ENCODE measurements around the gene L3MBTL4.

The L3MBTL4 gene

DNA sequence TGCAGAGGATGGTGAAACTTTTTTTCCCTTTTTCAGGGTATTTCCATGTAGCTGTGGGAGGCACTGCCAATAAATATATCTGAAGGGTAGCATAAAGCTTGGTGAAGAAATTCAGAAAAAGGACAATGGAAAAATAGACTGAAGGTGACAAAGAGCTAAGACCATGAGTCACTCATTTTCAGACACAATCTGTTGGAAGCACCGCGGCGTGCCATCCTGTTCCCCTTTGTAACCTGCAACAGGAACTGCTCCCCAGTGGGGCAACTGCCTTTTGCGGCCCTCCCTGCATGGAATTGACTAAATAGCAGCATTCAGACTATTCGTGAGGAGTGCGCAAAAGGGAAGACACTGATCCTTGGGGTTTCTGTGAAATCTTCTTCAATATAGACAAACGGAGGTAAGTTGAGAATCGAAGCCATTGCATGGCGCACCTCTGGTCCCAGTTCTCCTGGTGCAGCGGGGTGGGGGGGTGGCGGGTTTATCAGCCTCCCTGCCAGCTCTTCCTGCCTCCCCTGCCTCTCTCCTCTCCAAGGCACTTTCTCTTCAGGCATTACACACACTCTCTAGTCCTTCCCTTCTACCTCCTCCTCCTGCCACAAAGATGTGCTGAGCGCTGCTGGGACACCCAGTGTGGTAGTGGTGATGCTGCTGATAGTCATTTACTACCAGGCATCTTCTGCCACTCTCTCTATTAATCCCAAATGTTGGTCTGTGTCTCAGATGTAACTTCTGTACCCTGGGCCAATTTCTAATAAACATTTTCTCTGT, 393.2 kb downstream of the L3MBTL4 start:
- H3K4me1 ChIP-seq (ENCODE audit: insufficient read depth, low read length), result peaks cover 16% of the 10 kb centered on the region
- H3K9ac ChIP-seq (ENCODE audit: low read depth, low read length), result no peak overlapping the region
- no peaks in the 10 kb centered on the region for H3K9me3 ChIP-seq (ENCODE audit: control insufficient read depth, insufficient read depth, low read length)
- H3K36me3 ChIP-seq (ENCODE audit: insufficient read depth, low read length), result no peaks in the 10 kb centered on the region

DNA sequence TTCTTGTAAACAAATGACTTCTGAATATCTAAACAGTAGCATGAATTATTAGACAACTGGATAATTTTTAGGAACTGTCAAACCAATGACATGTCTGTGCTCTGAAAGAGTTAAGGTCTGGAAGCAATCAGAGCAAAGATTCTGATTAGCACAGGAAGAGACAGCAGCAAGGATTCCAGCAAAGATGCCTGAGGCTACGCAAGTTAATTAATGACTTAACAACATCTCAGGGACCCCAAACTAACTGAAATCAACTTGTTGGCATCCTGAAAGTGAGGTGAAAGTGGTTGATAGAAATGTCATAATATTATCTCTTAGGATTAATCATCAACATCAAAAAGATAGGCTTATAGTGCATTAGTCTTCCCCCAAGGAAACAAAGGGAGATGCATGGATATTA, 396.0 kb downstream of the L3MBTL4 start:
- Histone ChIP-seq H3K9ac (ENCODE audit: low read depth, low read length) (no peak overlapping the region), H3K4me1 (ENCODE audit: insufficient read depth, low read length) (peaks cover 16% of the 10 kb centered on the region), H3K9me3 (ENCODE audit: control insufficient read depth, insufficient read depth, low read length) (no peaks in the 10 kb centered on the region)

GRCh38 chr18:6017171-6017570, 397.5 kb downstream of the L3MBTL4 start:
- H3K9me3 ChIP-seq (ENCODE audit: control insufficient read depth, insufficient read depth, low read length), result no peaks in the 10 kb centered on the region
- peaks cover 7% of the 10 kb centered on the region for H3K4me1 ChIP-seq (ENCODE audit: insufficient read depth, low read length)
- no peaks in the 10 kb centered on the region for H3K36me3 ChIP-seq (ENCODE audit: insufficient read depth, low read length)
- no peak overlapping the region for H3K9ac ChIP-seq (ENCODE audit: low read depth, low read length)

More for the DNA sequence above, 396.0 kb downstream of the L3MBTL4 start:
- no peaks in the 10 kb centered on the region for H3K36me3 ChIP-seq (ENCODE audit: insufficient read depth, low read length)

- Histone ChIP-seq H3K9me3 (ENCODE audit: control insufficient read depth, insufficient read depth, low read length) (no peaks in the 10 kb centered on the region), H3K4me1 (ENCODE audit: insufficient read depth, low read length) (no peaks in the 10 kb centered on the region; the same call in 1 of the 2 replicates), H3K36me3 (ENCODE audit: insufficient read depth, low read length) (no peaks in the 10 kb centered on the region), H3K9ac (ENCODE audit: low read depth, low read length) (no peak overlapping the region)
These were observed 399.3 kb downstream of the L3MBTL4 start for GRCh38 chr18:6015364-6015763.

DNA sequence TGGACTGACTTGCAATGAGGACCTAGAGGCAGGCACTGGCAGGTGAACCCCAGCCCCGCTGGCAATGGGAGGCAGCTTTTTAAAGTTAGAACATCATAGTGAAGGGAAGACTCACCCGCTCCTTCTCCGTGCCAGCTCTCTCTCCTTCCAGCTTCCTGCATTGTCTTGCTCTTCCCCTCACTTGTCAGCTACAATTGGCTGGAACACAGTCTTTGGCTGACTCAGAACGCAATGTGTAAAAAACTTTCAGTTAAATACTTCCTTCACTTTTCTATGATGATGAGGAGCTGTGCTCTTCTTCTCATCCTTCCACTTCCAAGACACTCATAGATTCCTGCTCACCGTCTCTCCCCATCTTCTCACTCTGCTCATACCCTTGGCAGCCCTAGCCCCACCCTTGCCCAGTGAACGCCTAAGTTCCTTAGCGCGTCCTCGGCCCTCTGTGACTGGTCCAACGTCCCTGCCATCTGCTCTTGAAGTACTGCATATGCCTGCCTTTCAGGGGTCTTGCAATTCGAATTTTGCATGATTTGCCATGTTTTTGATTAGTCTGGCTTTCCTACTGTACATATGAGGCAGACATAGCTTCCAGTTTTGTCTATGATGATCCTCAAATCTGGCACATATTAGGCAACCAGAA, 401.4 kb downstream of the L3MBTL4 start:
- Histone ChIP-seq H3K9ac (ENCODE audit: low read depth, low read length) (no peak overlapping the region), H3K9me3 (ENCODE audit: control insufficient read depth, insufficient read depth, low read length) (no peaks in the 10 kb centered on the region), H3K4me1 (ENCODE audit: insufficient read depth, low read length) (no peaks in the 10 kb centered on the region), H3K36me3 (ENCODE audit: insufficient read depth, low read length) (no peaks in the 10 kb centered on the region)

DNA sequence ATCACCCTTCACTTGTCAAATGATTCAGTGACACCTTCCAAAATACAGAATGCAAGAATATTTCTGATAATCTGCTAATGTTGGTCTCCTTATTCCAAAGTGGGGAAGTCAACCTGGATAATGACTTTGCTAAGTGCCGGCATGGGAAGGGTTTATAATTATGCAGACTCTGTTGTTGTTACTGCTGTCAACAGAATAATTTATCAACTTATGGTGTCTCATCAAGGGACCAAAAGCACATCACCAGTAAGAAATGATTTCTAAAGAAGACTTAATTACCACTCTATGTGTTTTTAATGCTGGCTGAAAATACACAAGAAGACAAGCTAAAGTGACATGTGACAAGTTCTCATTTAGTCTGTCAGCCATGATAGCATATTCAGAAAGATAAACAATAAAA, 403.8 kb downstream of the L3MBTL4 start:
- Histone ChIP-seq H3K4me1 (ENCODE audit: insufficient read depth, low read length) (no peaks in the 10 kb centered on the region), H3K9ac (ENCODE audit: low read depth, low read length) (no peak overlapping the region)

DNA sequence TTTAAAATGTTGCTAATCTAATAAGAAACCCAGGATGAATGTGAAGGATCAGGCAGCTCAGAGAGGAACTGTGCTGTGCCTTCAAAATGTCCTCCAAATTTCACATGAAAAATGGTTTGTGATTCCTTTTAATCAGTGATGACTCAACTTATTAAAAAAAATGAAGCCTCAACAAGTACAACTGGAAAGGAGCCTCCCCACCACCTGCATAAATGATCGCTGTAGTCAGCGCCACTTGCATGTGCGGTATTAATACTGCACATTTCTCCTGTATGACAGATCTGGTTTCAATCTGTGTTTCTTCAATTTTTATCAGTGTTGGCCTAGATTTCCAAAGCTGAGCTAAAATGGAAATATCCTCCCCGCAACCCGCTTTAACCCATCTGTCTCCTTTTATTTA, 404.4 kb downstream of the L3MBTL4 start:
- Histone ChIP-seq H3K9ac (ENCODE audit: low read depth, low read length) (no peak overlapping the region), H3K4me1 (ENCODE audit: insufficient read depth, low read length) (no peaks in the 10 kb centered on the region), H3K9me3 (ENCODE audit: control insufficient read depth, insufficient read depth, low read length) (no peaks in the 10 kb centered on the region), H3K36me3 (ENCODE audit: insufficient read depth, low read length) (no peaks in the 10 kb centered on the region)

More for the DNA sequence above, 403.8 kb downstream of the L3MBTL4 start:
- Histone ChIP-seq H3K9me3 (ENCODE audit: control insufficient read depth, insufficient read depth, low read length) (no peaks in the 10 kb centered on the region), H3K36me3 (ENCODE audit: insufficient read depth, low read length) (no peaks in the 10 kb centered on the region)

DNA sequence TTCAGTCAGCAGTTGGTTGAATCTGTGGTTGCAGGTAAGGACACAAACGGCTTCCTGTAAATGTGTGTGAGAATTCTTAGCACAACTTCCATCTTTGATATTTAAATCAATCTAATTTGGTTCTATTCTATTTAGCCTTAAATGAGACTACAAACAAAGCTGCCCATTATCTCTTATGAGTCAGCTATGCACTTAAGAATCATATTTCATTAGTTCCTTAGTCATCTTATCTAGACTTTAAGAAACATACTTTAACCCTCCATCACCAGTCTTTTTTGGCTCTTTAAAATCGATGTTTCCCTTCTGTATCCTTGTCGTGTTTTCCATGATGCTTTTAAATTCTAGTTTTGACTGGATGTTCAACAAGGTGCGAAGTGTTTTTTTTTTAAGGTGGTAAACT, 405.0 kb downstream of the L3MBTL4 start:
- H3K4me1 ChIP-seq (ENCODE audit: insufficient read depth, low read length), result no peaks in the 10 kb centered on the region
- no peaks in the 10 kb centered on the region for H3K9me3 ChIP-seq (ENCODE audit: control insufficient read depth, insufficient read depth, low read length)
- no peak overlapping the region for H3K9ac ChIP-seq (ENCODE audit: low read depth, low read length)
- H3K36me3 ChIP-seq (ENCODE audit: insufficient read depth, low read length), result no peaks in the 10 kb centered on the region

DNA sequence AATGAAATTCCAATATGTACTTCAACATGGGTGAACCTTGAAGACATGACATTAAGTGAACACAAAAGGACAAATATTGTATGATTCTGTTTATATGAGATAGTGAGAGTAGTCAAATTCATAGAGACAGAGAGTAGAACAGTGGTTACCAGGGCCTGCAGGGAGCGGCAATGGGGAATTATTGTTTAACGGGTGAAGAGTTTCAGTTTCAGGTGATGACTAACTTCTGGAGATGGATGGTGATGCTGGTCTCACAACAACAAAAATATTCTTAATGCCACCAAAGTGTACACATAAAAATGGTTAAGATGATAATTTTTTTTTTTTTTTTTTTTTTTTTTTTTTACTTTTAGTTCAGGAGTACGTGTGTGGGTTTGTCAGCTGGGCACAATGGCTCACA, 410.0 kb downstream of the L3MBTL4 start:
- H3K9ac ChIP-seq (ENCODE audit: low read depth, low read length), result no peak overlapping the region
- H3K4me1 ChIP-seq (ENCODE audit: insufficient read depth, low read length), result no peaks in the 10 kb centered on the region
- H3K36me3 ChIP-seq (ENCODE audit: insufficient read depth, low read length), result no peaks in the 10 kb centered on the region
- peaks cover under 1% of the 10 kb centered on the region; the same call in 1 of the 2 replicates for H3K9me3 ChIP-seq (ENCODE audit: control insufficient read depth, insufficient read depth, low read length)

GRCh38 chr18:6004119-6004518, 410.6 kb downstream of the L3MBTL4 start:
- no peak overlapping the region for H3K9ac ChIP-seq (ENCODE audit: low read depth, low read length)
- H3K4me1 ChIP-seq (ENCODE audit: insufficient read depth, low read length), result no peaks in the 10 kb centered on the region
- H3K9me3 ChIP-seq (ENCODE audit: control insufficient read depth, insufficient read depth, low read length), result peaks cover 3% of the 10 kb centered on the region; the same call in 1 of the 2 replicates
- H3K36me3 ChIP-seq (ENCODE audit: insufficient read depth, low read length), result no peaks in the 10 kb centered on the region

- H3K9me3 ChIP-seq (ENCODE audit: control insufficient read depth, insufficient read depth, low read length), result peaks cover 3% of the 10 kb centered on the region; the same call in 1 of the 2 replicates
- no peaks in the 10 kb centered on the region for H3K36me3 ChIP-seq (ENCODE audit: insufficient read depth, low read length)
- H3K4me1 ChIP-seq (ENCODE audit: insufficient read depth, low read length), result peaks cover 13% of the 10 kb centered on the region
- H3K9ac ChIP-seq (ENCODE audit: low read depth, low read length), result no peak overlapping the region
These were observed 412.8 kb downstream of the L3MBTL4 start for GRCh38 chr18:6001867-6002266.

- Histone ChIP-seq H3K9ac (ENCODE audit: low read depth, low read length) (no peak overlapping the region), H3K36me3 (ENCODE audit: insufficient read depth, low read length) (no peaks in the 10 kb centered on the region), H3K9me3 (ENCODE audit: control insufficient read depth, insufficient read depth, low read length) (peaks cover 3% of the 10 kb centered on the region; the same call in 1 of the 2 replicates), H3K4me1 (ENCODE audit: insufficient read depth, low read length) (peaks cover 32% of the 10 kb centered on the region)
These were observed 415.8 kb downstream of the L3MBTL4 start for GRCh38 chr18:5998907-5999306.

- Histone ChIP-seq H3K4me1 (ENCODE audit: insufficient read depth, low read length) (peaks cover 32% of the 10 kb centered on the region), H3K9ac (ENCODE audit: low read depth, low read length) (no peak overlapping the region), H3K36me3 (ENCODE audit: insufficient read depth, low read length) (no peaks in the 10 kb centered on the region), H3K9me3 (ENCODE audit: control insufficient read depth, insufficient read depth, low read length) (peaks cover 3% of the 10 kb centered on the region; the same call in 1 of the 2 replicates)
These were observed 416.4 kb downstream of the L3MBTL4 start for GRCh38 chr18:5998166-5998881.

- no peak overlapping the region for H3K9ac ChIP-seq (ENCODE audit: low read depth, low read length)
- peaks cover 32% of the 10 kb centered on the region for H3K4me1 ChIP-seq (ENCODE audit: insufficient read depth, low read length)
- peaks cover 3% of the 10 kb centered on the region; the same call in 1 of the 2 replicates for H3K9me3 ChIP-seq (ENCODE audit: control insufficient read depth, insufficient read depth, low read length)
- H3K36me3 ChIP-seq (ENCODE audit: insufficient read depth, low read length), result no peaks in the 10 kb centered on the region
These were observed 417.4 kb downstream of the L3MBTL4 start for GRCh38 chr18:5997361-5997760.
